Measurements from ENCODE around the gene UMAD1.
"Not testable (repeated sequence)": the region's sequence is repeated elsewhere in the genome, so short reads cannot be mapped to it uniquely, and the experiment has no call there.

Gene UMAD1

DNA sequence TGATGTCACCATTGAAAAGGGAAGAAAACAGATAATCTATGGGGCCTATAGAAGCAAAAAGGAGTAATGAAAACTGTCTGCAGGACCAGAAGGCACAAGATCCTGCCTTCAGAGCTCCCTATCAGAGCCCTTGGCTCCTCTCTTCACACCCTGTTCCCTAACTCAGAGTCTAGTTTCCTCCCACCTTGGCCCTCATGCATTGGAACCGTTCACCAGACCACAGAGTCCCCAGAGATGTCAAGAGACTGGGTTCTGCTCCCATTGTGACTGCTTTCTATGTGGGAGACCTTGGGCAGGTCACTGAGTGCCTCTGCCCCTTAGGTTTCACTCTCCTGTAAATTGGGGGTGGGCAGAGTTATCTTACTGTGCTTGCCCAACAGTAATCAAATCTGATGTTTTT lies 158.0 kb downstream of the UMAD1 start:
- DNase-seq (ENCODE audit: low spot score): no peak

DNA sequence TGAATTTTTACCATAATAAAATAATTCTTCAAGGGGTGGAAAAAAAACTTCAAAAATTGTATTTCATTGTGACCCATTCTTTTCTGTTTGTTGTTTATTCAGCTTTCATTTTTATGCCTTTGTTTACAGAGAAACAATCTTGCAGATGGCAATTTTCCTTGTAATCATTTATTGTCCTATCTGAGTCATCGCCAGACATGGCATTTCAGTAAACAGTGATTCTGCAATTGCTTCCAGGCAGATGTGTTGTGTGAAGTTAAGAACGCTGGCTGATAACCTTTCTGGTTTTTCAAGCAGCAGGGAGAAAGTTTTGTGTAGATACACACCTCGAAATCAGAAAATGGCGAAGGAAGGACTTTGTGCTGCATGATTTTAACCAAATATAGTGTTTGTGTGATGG lies 158.6 kb downstream of the UMAD1 start:
- no peak for DNase-seq (ENCODE audit: low spot score)

DNA sequence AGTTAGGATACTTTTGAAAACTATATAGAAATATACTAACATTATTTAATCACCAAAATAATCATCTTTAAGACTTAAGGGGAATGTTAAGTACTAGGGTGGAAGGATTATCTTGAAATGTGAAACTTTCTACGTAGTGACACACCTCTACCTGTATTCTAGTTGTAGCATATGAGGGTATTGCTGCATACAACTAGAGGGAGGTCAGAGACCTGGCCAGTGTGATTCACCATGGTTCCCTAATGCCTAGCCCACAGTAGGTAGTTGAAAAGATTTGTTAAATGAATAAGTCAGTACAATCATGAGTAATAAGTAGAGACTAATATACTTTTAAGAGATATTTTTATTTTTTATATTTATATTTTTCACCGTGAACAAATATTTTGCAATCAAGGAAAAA lies 162.0 kb downstream of the UMAD1 start:
- DNase-seq (ENCODE audit: low spot score): no peak

DNA sequence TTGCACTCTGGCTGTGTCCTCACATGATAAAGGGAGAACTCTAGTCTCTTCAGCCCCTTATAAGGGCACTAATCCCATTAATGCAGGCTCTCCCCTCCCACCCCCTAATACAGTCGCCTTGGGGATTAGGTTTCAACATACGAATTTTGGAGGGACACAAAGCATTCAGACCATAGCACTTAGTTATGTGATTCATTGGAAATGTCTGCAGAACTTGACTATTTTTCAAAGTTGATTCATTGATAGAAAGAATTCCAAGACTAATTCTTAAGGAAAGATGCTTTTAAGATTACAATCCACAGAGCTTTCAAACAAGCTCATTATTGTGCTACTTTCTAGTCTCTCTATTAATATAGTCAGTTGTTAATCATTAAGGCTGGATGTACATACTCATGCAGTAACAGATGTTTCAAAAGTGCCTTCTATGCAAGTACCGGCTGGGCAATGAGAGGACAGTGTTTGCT lies 163.2 kb downstream of the UMAD1 start:
- no peak for DNase-seq (ENCODE audit: low spot score)

DNA sequence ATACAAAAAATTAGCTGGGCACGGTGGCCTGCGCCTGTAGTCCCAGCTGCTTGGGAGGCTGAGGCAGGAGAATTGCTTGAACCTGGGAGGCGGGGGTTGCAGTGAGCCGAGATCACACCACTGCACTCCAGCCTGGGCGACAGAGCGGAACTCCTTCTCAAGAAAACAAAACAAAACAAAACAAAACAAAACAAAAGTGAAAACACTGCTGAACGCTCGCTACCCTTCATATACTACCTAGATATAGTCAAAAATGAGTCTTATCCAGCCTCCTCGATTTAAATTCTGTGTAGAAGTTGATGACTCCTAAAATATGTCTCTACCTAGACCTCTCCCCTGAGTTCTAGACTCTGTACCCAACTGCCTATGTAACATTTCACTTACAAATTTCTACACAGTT lies 164.3 kb downstream of the UMAD1 start:
- not testable (repeated sequence) for DNase-seq (ENCODE audit: low spot score)

DNA sequence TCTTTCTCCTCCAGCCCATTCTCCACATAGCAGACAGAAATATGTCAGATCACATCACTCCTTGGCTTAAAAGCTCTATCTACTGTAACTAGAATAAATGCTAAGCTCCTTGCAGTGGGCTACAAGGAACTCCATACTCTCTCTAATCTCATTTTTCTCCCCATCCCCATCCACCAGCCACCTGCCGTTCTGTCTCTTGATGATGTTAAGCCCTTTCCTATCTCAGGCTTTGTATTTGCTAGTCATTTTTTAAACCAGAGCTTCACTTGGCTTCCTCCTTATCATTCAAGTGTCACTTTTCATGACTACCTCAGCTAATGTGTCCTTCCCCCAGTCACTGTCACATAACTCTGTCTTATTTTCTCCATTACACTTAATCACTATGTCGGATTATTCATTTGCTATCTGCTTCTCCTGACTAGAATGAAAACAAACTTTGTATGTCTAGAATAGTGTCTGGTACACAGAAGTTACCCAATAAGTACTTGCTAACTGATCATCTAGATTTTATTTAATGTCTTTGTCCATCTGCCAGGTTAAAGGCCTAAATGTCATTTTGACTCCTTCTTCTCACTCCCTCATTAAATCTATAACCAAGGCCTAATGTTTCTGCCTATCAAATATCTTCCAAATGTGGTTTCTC lies 165.1 kb downstream of the UMAD1 start:
- DNase-seq (ENCODE audit: low spot score): no peak

DNA sequence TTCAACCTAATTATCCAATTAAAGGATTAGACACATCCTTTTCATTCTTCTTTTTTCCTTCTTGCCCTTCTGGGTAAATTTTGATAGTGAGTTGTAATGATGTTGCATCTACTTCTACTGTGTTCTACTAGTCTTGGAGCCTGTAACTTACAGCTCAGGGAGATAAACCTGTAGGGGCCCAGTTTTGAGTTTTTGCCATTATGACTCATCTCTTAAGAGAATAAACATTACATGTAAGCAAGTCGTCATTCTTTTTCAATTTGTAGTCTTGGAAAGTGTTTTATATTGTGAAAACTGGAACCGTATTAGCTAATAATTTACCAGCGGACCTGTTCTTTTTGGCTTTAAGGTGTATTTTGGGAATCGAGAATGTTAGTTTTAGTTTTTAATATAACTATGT lies 167.6 kb downstream of the UMAD1 start:
- DNase-seq (ENCODE audit: low spot score): peak; percentile 20

DNA sequence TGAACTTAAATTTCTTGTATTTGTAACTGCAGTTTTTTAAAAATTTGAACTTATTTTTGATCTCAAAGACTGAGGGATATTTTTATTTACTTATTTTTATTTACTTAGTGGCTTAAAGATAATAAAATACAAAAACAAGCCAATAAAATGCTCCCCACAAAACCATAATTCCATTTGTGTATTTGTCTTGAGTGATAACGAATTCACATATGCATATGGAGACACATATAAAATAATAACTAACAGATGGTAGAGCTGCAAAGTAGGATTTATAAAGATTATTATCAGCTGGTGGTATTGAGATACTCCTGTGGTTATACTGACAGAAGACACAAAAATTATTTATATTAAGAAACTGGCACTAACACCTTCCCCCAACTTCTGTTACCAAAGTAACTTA lies 168.1 kb downstream of the UMAD1 start:
- no peak for DNase-seq (ENCODE audit: low spot score)

DNA sequence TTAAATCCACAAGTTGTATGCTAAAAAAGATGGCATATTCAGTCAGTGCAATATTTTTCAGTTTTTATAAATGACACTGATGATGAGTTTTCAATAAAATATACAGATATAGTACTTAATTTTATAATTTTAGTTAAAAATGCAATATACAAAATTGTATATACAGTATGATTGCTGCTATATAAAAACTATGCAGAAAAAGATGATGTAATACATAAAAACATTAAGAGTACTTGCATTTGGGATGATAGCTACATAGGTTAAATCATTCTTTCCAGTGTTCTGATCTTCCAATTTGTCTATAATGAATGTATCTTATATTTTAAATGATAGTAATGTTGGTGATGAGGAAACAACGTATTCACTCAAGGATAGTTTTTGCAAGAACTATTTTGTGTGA lies 169.8 kb downstream of the UMAD1 start:
- DNase-seq (ENCODE audit: low spot score): no peak

DNA sequence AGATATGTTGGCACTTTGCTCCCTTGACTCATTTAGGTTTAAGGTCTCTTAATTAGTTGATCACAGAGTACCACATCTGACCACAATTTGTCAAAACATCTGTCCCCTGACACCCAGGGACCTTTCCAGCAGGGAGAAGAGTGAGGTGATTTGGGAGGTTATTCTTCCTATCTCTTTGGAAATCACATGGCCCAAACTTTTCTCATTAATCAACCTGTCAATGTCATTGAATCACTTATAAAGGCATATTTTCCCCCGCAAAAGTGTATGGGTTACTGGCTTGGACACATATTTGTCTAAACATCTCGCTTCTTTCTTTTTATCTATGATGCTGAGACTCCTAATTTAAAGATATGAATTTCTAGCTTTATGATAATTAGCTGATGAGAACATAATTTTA lies 170.3 kb downstream of the UMAD1 start:
- no peak for DNase-seq (ENCODE audit: low spot score)

DNA sequence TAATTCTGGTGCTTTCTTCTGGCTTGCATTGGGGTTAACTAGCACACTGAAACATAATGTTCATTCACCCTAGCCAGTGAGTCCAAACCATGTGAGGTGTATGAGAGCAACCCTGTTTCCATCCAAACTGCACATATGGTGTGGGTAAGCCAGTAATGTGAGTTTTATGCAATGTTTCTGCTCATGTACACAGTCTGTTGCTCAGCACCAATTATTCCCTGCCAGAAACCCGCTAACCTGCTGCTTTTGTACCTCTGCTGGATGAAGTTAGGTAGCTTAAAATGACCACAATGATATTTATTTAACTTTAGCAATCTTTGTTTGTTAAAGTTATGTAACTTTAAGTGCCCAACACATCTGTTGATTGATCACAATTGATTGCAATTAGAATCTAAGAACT lies 171.6 kb downstream of the UMAD1 start:
- DNase-seq (ENCODE audit: low spot score): no peak

DNA sequence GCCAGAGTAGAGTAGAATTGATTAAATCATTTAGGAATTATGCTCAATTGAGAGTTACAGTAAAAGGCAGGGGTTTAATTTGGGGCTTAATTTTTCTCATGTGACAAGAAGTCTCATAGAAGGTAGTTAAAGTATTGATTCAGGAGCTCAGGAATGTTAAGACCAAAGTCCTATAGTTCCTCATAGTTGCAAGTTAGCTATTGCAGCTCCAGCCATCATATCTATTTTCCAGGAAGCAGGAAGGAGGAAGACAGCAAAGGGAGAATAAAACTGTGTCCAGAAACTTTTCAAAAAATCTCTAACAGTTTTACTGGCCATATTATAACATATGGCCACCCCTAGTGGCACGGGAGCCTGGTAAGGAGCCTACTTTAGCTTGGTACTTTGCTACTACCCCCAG lies 174.8 kb downstream of the UMAD1 start:
- DNase-seq (ENCODE audit: low spot score): no peak

DNA sequence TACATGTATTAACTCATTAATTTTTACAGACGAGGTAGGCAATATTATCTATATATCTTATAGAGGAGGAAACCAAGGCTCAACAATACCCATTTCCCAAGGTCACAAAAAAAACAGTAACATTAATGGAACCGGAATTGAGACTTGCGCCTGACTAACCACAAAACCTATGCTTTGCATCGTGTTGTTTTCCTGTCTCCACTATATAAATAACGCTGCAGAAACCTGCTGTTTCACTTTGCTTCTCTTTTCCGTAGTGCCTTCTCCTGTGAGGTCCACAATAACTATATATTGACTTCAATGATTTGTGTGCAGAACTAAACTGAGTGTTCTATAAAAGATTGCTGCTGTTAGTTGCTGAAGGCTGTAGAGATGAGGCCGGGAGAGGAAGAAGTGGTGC lies 175.5 kb downstream of the UMAD1 start:
- DNase-seq (ENCODE audit: low spot score): no peak

DNA sequence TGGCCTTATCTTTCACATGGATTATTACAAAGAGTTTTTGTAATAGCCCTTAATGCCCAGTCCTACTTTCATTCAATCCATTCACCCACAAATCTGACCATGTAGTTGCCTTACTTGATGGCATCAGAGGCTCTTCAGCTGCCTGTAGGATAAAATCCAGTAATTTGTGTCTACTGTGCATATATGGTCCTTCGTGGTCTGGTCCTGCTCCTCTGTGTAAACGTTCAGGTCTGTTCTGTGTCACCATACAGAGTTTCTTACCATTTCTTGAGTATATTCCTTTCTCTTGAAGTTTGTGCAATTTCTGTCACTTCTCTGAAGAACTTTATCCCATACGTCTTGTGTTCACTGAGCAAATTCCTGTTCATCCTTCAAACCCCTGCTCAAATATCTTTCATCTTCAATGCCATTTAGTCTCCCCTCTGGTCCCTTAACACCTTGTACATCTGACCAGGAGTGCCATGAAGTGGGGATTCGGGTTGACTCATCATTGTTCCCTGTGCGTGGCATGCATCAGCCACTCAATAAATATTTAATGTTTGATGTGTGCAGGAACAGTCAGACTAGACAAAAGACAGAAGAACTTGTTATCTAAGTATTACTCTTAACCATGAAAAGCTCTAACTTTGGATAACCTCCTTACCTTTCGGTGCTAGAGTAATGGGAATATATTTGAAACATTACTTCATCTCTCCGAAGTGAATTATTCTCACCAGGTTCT lies 176.4 kb downstream of the UMAD1 start:
- no peak for DNase-seq (ENCODE audit: low spot score)

DNA sequence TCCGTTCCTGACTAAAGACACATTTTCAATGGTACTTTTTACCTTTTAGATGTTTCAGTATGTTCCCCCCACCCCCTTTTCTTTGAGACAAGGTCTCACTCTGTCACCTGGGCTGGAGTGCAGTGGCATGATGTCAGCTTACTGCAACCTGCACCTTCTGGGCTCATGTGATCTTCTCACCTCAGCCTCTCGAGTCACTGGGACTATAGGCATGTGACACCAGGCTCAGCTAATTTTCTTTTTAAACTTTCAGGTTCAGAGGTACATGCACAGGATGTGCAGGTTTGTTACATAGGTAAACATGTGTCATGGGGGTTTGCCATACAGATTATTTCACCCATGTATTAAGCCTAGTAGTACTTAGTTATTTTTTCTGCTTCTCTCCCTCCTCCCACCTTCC lies 177.2 kb downstream of the UMAD1 start:
- DNase-seq (ENCODE audit: low spot score): no peak

DNA sequence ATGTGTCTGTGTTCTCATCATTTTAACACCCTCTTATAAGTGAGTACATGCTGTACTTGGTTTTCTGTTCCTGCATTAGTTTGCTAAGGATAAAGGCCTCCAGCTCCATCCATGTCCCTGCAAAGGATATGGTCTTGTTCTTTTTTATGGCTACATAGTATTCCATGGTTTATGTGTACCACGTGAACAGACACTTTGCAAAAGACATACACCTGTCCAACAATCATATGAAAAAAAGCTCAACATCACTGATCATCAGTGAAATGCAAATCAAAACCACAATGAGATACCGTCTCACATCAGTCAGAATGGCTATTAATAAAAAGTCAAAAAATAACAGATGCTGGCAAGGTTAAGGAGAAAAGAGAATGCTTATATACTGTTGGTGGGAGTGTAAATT lies 177.6 kb downstream of the UMAD1 start:
- not testable (repeated sequence) for DNase-seq (ENCODE audit: low spot score)

DNA sequence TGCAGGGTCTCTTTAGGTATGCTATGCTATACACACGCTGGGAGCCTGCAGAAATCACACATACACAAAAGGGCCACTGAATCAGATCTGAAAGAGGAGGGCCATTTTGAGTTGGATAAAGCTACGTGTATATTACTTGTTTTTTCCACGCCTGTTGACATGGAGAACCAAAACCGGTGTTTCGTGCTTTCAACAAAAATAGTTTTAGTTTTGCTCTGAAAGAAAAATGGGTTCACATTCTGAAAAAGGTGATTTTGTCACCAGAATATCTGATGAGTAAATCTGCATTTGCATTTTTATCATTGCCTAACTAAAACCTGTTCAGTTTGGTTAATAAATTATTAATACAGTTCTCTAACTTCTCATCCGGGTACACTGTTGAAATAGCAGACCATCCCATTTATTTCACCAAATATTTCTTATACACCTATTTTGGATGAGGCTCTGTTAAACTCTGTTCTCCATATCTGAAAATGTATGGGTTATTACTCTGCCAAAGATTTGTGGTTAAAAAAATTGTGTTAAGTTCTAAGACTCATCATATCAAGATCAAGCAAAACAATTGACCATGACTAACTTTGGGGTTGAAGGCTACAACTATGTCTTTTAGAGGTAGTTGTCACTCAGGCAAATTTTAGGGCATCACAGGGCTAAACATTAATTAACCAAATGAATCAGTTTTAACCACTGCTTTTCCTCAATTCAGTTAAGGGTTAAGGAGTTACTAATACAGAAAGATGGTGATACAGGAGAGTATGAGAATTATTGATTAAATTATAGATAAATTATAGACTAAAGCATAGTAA lies 179.1 kb downstream of the UMAD1 start:
- DNase-seq (ENCODE audit: low spot score): no peak

DNA sequence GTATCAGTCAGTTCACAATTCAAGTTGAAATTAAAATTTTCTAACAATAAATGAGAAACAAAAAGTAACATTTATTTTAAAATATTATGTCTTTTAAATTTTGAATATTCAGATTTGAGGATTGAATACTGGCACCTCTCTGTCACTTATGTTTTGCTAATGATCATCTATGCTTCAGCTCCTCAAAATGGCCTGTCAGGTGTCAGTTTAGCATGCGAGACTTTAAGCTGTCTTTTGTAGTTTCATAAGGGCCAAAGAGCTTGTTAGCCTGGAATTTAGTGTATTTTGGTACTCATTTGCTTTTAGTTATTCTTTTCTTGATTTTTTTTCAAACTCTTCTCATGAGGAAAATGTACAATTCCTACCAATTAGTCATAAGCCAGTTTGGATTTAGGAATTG lies 179.9 kb downstream of the UMAD1 start:
- no peak for DNase-seq (ENCODE audit: low spot score)

DNA sequence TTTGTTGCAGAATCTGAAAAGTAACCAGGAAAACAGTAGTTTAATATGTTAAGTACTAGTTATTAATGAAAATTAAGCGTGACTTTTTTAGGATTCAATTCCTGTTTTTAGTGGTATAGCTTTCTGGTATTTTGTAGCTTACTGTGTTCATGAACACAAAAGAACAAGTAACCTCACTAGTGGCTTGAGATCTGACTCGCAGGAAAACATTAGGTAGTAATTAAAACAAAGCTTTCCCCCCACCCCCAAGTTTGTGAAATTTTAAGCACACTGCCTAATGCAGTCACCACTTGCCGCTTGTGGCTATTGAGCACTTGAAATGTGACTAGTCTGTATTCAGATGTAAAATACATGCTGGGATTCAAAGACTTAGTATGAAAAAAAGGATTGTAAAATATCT lies 180.4 kb downstream of the UMAD1 start:
- DNase-seq (ENCODE audit: low spot score): no peak

DNA sequence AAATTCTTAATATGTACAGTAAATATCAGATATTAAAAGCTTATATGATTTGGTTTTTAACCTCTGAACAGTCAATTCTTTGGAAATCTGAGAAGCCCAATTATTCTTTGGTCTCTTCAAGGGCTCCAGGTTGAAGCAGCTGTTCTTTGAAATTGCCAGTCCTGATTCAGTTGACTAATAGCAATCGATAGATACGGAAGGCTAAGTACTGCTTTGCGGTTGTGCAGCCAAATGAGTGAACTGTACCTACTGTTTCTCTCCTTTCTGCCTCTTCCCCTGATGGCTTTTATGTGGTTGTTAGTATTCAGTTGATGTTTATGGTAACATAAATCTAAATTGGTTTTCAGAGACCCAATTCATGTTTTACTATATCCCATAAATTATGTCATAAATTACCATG lies 181.0 kb downstream of the UMAD1 start:
- no peak for DNase-seq (ENCODE audit: low spot score)

DNA sequence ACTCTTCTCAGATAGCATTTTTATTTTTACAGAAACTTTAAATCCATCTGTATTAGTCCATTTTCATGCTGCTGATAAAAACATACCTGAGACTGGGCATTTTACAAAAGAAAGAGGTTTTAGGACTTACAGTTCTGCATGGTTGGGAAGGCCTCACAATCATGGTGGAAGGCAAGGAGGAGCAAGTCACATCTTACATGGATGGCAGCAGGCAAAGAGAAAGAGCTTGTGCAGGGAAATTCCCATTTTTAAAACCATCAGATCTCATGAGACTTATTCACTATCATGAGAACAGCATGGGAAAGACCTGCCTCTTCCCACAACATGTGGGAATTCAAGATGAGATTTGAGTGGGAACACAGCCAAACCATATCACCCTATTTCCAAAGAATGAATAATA lies 184.7 kb downstream of the UMAD1 start:
- not testable (repeated sequence) for DNase-seq (ENCODE audit: low spot score)

DNA sequence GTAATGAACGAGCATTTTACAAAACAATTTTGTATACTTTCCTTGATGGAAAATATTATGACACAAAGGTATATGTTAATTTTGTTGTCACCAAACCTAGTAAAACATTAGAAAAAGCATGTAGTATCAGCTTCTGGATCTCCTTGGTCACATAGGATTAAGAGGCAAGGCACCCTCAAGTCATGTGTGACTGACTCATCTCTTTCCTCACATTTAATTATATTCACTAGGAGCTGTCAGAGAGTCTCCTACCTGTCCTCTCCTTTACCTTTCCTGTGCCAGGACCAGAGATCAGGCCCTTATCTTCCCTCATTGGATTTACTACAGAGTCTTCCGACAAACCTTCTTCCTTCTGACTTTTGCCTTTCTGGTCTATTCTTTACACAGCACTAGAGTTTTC lies 189.1 kb downstream of the UMAD1 start:
- DNase-seq (ENCODE audit: low spot score): no peak
